ENCODE measurements around the gene ZMIZ1. TPM values are rescaled to one million over a fixed set of nuclear protein-coding genes. Genes with fewer than 3 reads are reported as not detected.

Gene ZMIZ1
- total and polyA plus RNA-seq, 2 experiments from 2014 or later, result 9.2 to 30.9 TPM

DNA sequence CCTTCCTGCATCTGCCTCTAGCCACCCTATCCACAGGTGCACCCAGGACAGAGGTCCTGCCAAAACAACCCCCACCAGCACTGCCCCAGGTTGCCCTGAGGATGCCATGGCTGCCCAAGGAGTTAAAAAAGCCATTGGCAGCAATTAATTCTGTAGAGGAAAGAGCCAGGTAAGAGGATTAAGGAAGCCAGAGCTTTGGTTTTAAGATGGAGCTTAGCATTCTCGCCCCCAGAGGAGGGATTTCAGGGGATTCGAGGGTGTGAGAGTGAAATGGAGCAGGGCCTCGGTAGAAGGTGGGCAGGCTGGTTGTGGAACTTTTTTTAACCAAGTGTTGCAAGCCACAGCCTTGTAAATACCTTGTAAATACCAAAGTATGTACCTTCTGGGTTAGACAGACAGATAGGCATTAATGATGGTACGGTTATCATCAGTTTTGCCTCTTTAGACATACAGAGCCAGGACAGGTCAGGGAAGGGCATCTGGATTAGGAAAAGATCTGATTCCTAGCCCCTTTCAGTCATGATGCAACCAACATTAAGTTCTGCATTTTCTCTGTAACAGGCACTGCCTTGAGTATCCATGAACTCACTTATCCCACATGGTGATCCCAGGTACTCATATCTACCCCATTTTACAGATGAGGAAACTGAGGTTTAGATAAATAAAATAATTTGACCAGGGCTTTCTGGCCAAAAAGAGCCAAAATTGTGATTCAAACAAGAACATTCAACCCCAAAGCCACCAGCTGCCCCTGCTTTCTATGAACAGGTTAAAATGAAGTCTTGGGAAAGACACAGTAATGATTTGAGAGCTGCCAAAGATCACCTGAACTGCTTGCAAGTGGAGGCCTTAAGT lies 157.9 kb downstream of the ZMIZ1 start:
- peaks cover 54% of the 10 kb centered on the region for H3K4me1 Mint-ChIP-seq
- peaks cover 27% of the 10 kb centered on the region for H3K4me1 ChIP-seq (ENCODE audit: insufficient read depth)
- H3K9me2 ChIP-seq (ENCODE audit: insufficient read depth), result no peaks in the 10 kb centered on the region
- no peak for ATAC-seq
- no peak overlapping the region for H3K4me2 ChIP-seq
- H3K36me3 Mint-ChIP-seq (ENCODE audit: low read depth), result no peaks in the 10 kb centered on the region; the same call in 2 of the 3 replicates
- H4K20me1 ChIP-seq (replicated peaks; ENCODE audit: insufficient read depth), result no peaks in the 10 kb centered on the region; the same call in 1 of the 2 replicates
- H2AFZ ChIP-seq, result no peak overlapping the region
- TF ChIP-seq NANOG (IDR thresholded peaks at IDR 0.05; ENCODE audit: borderline replicate concordance) (no peak), CREB1 (CRISPR knock-in tag; IDR thresholded peaks at IDR 0.05; ENCODE audit: low read depth) (no peak), JUNB (IDR thresholded peaks at IDR 0.05; ENCODE audit: unreplicated experiment) (no peak), ZNF331 (CRISPR knock-in tag; IDR thresholded peaks at IDR 0.05; ENCODE audit: low read depth) (no peak), STAT1 (IDR thresholded peaks at IDR 0.05; ENCODE audit: unreplicated experiment) (no peak), EZH2phosphoT487 (IDR thresholded peaks at IDR 0.05; ENCODE audit: unreplicated experiment) (no peak), EZH2 (IDR thresholded peaks at IDR 0.05; ENCODE audit: low read depth, unreplicated experiment) (no peak), ZNF114 (CRISPR knock-in tag; IDR thresholded peaks at IDR 0.05) (no peak), POLR2AphosphoS5 (IDR thresholded peaks at IDR 0.05; ENCODE audit: low read depth) (no peak)
- TF ChIP-seq, protein P1, sequence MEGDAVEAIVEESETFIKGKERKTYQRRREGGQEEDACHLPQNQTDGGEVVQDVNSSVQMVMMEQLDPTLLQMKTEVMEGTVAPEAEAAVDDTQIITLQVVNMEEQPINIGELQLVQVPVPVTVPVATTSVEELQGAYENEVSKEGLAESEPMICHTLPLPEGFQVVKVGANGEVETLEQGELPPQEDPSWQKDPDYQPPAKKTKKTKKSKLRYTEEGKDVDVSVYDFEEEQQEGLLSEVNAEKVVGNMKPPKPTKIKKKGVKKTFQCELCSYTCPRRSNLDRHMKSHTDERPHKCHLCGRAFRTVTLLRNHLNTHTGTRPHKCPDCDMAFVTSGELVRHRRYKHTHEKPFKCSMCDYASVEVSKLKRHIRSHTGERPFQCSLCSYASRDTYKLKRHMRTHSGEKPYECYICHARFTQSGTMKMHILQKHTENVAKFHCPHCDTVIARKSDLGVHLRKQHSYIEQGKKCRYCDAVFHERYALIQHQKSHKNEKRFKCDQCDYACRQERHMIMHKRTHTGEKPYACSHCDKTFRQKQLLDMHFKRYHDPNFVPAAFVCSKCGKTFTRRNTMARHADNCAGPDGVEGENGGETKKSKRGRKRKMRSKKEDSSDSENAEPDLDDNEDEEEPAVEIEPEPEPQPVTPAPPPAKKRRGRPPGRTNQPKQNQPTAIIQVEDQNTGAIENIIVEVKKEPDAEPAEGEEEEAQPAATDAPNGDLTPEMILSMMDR (conservative IDR thresholded peaks at IDR 0.05; ENCODE audit: low read depth in 2 of 2), result no peak
- TF ChIP-seq, protein P2, sequence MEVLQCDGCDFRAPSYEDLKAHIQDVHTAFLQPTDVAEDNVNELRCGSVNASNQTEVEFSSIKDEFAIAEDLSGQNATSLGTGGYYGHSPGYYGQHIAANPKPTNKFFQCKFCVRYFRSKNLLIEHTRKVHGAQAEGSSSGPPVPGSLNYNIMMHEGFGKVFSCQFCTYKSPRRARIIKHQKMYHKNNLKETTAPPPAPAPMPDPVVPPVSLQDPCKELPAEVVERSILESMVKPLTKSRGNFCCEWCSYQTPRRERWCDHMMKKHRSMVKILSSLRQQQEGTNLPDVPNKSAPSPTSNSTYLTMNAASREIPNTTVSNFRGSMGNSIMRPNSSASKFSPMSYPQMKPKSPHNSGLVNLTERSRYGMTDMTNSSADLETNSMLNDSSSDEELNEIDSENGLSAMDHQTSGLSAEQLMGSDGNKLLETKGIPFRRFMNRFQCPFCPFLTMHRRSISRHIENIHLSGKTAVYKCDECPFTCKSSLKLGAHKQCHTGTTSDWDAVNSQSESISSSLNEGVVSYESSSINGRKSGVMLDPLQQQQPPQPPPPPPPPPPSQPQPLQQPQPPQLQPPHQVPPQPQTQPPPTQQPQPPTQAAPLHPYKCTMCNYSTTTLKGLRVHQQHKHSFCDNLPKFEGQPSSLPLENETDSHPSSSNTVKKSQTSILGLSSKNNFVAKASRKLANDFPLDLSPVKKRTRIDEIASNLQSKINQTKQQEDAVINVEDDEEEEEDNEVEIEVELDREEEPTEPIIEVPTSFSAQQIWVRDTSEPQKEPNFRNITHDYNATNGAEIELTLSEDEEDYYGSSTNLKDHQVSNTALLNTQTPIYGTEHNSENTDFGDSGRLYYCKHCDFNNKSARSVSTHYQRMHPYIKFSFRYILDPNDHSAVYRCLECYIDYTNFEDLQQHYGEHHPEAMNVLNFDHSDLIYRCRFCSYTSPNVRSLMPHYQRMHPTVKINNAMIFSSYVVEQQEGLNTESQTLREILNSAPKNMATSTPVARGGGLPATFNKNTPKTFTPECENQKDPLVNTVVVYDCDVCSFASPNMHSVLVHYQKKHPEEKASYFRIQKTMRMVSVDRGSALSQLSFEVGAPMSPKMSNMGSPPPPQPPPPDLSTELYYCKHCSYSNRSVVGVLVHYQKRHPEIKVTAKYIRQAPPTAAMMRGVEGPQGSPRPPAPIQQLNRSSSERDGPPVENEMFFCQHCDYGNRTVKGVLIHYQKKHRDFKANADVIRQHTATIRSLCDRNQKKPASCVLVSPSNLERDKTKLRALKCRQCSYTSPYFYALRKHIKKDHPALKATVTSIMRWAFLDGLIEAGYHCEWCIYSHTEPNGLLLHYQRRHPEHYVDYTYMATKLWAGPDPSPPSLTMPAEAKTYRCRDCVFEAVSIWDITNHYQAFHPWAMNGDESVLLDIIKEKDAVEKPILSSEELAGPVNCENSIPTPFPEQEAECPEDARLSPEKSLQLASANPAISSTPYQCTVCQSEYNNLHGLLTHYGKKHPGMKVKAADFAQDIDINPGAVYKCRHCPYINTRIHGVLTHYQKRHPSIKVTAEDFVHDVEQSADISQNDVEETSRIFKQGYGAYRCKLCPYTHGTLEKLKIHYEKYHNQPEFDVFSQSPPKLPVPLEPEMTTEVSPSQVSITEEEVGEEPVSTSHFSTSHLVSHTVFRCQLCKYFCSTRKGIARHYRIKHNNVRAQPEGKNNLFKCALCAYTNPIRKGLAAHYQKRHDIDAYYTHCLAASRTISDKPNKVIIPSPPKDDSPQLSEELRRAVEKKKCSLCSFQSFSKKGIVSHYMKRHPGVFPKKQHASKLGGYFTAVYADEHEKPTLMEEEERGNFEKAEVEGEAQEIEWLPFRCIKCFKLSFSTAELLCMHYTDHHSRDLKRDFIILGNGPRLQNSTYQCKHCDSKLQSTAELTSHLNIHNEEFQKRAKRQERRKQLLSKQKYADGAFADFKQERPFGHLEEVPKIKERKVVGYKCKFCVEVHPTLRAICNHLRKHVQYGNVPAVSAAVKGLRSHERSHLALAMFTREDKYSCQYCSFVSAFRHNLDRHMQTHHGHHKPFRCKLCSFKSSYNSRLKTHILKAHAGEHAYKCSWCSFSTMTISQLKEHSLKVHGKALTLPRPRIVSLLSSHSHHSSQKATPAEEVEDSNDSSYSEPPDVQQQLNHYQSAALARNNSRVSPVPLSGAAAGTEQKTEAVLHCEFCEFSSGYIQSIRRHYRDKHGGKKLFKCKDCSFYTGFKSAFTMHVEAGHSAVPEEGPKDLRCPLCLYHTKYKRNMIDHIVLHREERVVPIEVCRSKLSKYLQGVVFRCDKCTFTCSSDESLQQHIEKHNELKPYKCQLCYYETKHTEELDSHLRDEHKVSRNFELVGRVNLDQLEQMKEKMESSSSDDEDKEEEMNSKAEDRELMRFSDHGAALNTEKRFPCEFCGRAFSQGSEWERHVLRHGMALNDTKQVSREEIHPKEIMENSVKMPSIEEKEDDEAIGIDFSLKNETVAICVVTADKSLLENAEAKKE (CRISPR knock-in tag; IDR thresholded peaks at IDR 0.05), result no peak
- TF ChIP-seq, protein P3, sequence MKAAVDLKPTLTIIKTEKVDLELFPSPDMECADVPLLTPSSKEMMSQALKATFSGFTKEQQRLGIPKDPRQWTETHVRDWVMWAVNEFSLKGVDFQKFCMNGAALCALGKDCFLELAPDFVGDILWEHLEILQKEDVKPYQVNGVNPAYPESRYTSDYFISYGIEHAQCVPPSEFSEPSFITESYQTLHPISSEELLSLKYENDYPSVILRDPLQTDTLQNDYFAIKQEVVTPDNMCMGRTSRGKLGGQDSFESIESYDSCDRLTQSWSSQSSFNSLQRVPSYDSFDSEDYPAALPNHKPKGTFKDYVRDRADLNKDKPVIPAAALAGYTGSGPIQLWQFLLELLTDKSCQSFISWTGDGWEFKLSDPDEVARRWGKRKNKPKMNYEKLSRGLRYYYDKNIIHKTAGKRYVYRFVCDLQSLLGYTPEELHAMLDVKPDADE (IDR thresholded peaks at IDR 0.05), result no peak
- TF ChIP-seq, protein P4, sequence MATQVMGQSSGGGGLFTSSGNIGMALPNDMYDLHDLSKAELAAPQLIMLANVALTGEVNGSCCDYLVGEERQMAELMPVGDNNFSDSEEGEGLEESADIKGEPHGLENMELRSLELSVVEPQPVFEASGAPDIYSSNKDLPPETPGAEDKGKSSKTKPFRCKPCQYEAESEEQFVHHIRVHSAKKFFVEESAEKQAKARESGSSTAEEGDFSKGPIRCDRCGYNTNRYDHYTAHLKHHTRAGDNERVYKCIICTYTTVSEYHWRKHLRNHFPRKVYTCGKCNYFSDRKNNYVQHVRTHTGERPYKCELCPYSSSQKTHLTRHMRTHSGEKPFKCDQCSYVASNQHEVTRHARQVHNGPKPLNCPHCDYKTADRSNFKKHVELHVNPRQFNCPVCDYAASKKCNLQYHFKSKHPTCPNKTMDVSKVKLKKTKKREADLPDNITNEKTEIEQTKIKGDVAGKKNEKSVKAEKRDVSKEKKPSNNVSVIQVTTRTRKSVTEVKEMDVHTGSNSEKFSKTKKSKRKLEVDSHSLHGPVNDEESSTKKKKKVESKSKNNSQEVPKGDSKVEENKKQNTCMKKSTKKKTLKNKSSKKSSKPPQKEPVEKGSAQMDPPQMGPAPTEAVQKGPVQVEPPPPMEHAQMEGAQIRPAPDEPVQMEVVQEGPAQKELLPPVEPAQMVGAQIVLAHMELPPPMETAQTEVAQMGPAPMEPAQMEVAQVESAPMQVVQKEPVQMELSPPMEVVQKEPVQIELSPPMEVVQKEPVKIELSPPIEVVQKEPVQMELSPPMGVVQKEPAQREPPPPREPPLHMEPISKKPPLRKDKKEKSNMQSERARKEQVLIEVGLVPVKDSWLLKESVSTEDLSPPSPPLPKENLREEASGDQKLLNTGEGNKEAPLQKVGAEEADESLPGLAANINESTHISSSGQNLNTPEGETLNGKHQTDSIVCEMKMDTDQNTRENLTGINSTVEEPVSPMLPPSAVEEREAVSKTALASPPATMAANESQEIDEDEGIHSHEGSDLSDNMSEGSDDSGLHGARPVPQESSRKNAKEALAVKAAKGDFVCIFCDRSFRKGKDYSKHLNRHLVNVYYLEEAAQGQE (IDR thresholded peaks at IDR 0.05; ENCODE audit: unreplicated experiment), result no peak
- no peak overlapping the region for H3K27ac Mint-ChIP-seq
- peaks cover 12% of the 10 kb centered on the region for H3K27me3 Mint-ChIP-seq (ENCODE audit: insufficient read depth, low read depth, poor library complexity)
- H3K4me3 ChIP-seq, result no peak overlapping the region
- no peaks in the 10 kb centered on the region for H3F3A ChIP-seq (replicated peaks; ENCODE audit: low read depth)
- H3K4me3 Mint-ChIP-seq, result no peak overlapping the region
- H3K27ac ChIP-seq (ENCODE audit: low read depth), result no peak overlapping the region
- no peaks in the 10 kb centered on the region for H3K79me2 ChIP-seq (replicated peaks; ENCODE audit: insufficient read depth)
- no peaks in the 10 kb centered on the region for H3K27me3 ChIP-seq (ENCODE audit: insufficient read depth)
- H3K36me3 ChIP-seq (ENCODE audit: insufficient read depth), result no peaks in the 10 kb centered on the region
- DNase-seq (ENCODE audit: low spot score), result no peak
- no peaks in the 10 kb centered on the region for H3K9me3 Mint-ChIP-seq

Measured in GM23338 (cell line).